Subcutaneous abdominal adipose tissue (tissue), 5 donors: ENCODE results near the gene CAPN9.
"Not testable (repeated sequence)": the region's sequence is repeated elsewhere in the genome, so short reads cannot be mapped to it uniquely, and the experiment has no call there.

Experiments used
- H3K27ac ChIP-seq: one replicate; pipeline ENCODE4 v1.7.0; 2013; ENCODE audit warnings: low read depth, mild to moderate bottlenecking, inconsistent platforms, low read length, moderate library complexity
- H3K27me3 ChIP-seq, 5 donors: one replicate each; pipeline ENCODE4 v1.7.0; 2013; ENCODE audit warnings: low read length in 5 of 5, inconsistent platforms in 1 of 5; ENCODE audit not compliant: control insufficient read depth in 5 of 5, insufficient read depth in 4 of 5
- H3K36me3 ChIP-seq, 5 donors: one replicate each; pipeline ENCODE4 v1.7.0; 2013; ENCODE audit warnings: low read length in 5 of 5; ENCODE audit not compliant: control insufficient read depth in 5 of 5, insufficient read depth in 5 of 5
- H3K4me1 ChIP-seq, 5 donors: one replicate each; pipeline ENCODE4 v1.7.0; 2013; ENCODE audit warnings: low read length in 5 of 5, mild to moderate bottlenecking in 3 of 5, moderate library complexity in 1 of 5; ENCODE audit not compliant: control insufficient read depth in 5 of 5, insufficient read depth in 5 of 5
- H3K4me3 ChIP-seq, 5 donors: one replicate each; pipeline ENCODE4 v1.7.0; 2013; ENCODE audit warnings: low read length in 5 of 5, low read depth in 1 of 5
- H3K9ac ChIP-seq, 5 donors: one replicate each; pipeline ENCODE4 v1.7.0; 2013; ENCODE audit warnings: low read length in 5 of 5, mild to moderate bottlenecking in 4 of 5, moderate library complexity in 3 of 5
- H3K9me3 ChIP-seq, 5 donors: one replicate each; pipeline ENCODE4 v1.7.0; 2013; ENCODE audit warnings: low read length in 5 of 5; ENCODE audit not compliant: control insufficient read depth in 5 of 5
- donor health status: healthy.
- donor health status: healthy.
- donor health status: healthy.
- donor health status: healthy.
- donor health status: healthy.

Gene CAPN9

DNA sequence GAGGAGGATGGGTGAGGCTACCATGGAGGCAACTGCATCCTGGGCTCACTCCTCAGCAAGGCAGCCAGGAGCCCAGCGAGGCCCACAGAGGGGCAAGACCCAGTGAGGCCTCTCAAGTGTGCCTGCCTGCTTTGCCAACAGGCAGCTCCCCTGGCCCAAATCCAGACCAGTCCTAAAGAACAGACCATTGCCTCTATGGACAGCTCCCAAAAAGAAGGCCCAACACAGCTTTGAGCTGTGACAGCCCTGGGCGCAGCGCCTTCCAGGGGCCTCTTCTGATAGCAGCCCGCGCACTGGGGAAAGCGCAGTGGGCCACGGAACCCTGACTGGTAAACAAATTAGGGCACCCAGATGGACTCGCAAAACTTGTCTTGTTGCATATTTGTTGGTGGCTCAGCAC, 95.6 kb downstream of the CAPN9 start:
- no peaks in the 10 kb centered on the region for H3K27me3 ChIP-seq
- H3K9ac ChIP-seq = no peak overlapping the region
- peaks cover 0 to 16% (median 15%) of the 10 kb centered on the region in 5 donors for H3K4me1 ChIP-seq
- H3K4me3 ChIP-seq = no peak overlapping the region
- no peak overlapping the region for H3K27ac ChIP-seq
- no peaks in the 10 kb centered on the region for H3K9me3 ChIP-seq
- peaks cover 8 to 62% (median 49%) of the 10 kb centered on the region in 5 donors for H3K36me3 ChIP-seq

DNA sequence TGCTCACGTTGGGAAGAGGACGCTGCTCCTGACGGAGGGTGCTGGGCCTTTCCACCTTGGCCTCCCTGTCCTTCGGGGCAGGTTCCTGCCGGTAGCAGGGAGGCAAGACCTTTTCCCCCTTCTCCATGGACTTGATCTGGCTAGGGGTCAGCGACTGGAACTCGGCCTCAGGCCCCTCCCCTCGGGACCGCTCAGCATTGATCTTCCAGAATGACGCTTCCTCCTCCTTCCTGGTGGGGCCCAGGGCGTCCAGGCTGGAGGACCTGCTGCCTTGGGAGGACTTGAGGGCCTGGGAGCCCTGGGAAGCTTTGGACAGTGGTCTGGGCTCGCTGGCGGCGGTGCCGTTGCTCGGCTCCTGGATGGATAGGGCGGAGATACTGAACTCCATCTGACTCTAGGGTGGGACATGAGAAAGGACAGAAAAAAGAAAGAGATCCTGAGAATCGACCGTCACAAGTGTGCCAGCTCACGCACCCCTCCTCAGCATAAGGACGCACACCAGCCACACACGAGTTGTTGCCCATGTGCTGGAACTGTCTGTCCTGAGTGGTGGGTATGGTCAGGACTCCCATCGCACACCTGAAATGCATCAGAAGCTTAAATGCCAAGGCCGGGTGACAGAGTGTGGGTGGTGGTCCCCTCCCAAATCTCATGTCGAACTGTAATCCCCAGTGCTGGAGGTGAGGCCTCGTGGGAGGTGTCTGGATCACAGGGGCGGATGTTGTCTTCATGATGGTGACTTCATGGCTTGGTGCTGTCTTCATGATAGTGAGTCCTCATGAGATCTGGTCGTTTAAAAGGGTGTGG, 96.5 kb downstream of the CAPN9 start:
- no peak overlapping the region for H3K27ac ChIP-seq
- peaks cover 8 to 53% (median 40%) of the 10 kb centered on the region in 5 donors for H3K36me3 ChIP-seq
- no peaks in the 10 kb centered on the region for H3K27me3 ChIP-seq
- no peaks in the 10 kb centered on the region for H3K9me3 ChIP-seq
- peaks cover 0 to 23% (median 22%) of the 10 kb centered on the region in 5 donors for H3K4me1 ChIP-seq
- no peak overlapping the region for H3K4me3 ChIP-seq
- H3K9ac ChIP-seq = no peak overlapping the region

DNA sequence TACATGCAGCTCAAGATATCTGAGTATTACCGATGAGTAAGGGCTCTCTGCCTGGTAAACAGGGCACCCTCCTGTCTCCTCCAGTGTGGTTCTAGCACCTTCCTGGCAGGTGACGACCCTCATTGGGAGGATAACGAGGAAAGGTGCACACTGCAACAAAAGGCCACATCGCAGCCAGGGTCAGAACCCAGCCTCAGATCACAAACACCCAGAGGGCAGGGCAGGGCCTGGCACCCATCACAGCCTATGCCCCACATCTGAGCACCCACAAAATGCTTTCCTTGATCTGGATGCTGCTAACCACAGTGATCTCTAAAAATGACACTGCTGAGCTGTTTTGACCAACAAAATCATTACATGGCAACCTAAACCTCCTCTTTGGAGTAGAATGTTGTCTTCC, 97.4 kb downstream of the CAPN9 start:
- Histone ChIP-seq H3K4me1 (peaks cover 4 to 31% (median 28%) of the 10 kb centered on the region in 5 donors), H3K36me3 (peaks cover 8 to 45% (median 34%) of the 10 kb centered on the region in 5 donors), H3K9ac (no peak overlapping the region), H3K4me3 (no peak overlapping the region), H3K9me3 (no peaks in the 10 kb centered on the region), H3K27ac (no peak overlapping the region), H3K27me3 (no peaks in the 10 kb centered on the region)

DNA sequence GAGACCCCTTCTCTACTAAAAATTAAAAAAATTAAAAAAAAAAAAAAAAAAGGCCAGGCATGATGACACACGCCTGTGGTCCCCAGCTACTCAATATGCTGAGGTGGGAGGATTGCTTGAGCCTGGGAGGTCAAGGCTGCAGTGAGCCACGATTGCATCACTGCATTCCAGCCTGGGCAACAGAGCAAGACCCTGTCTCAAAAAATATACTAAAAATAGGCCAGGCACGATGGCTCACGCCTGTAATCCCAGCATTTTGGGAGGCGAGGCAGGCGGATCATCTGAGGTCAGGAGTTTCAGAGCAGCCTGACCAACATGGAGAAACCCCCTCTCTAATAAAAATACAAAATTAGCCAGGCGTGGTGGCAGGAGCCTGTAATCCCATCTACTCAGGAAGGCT, 98.0 kb downstream of the CAPN9 start:
- not testable (repeated sequence) for H3K9me3 ChIP-seq, H3K27me3 ChIP-seq, H3K4me3 ChIP-seq, H3K27ac ChIP-seq, H3K9ac ChIP-seq
- peaks cover 7 to 37% (median 33%) of the 10 kb centered on the region in 5 donors for H3K4me1 ChIP-seq
- H3K36me3 ChIP-seq = peaks cover 8 to 40% (median 32%) of the 10 kb centered on the region in 5 donors

DNA sequence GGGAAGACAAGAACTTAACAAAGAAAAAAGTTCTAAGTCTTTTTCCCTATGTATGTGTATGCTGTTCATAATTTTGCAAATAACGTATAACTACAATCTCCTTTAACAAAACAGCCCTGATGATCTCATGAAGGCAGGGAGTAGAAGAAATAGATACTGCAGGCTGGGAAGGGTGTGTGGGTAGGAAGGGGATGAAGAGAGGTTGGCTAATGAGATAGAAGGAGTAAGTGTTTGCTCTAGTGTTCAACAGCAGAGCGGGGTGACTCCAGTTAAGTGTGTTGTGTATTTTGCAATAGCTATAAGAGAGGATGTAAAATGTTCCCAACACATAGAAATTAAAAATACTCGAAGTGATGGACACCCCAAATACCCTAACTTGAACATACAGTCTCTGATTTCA, 101.0 kb downstream of the CAPN9 start:
- H3K9ac ChIP-seq = peak overlapping the region in 2 of 5 donors; percentile 5 to 65
- H3K4me3 ChIP-seq = no peak overlapping the region
- no peaks in the 10 kb centered on the region for H3K27me3 ChIP-seq
- peak overlapping the region; percentile 89 for H3K27ac ChIP-seq
- H3K4me1 ChIP-seq = peaks cover 11 to 45% (median 38%) of the 10 kb centered on the region in 5 donors
- H3K36me3 ChIP-seq = peaks cover 0 to 24% (median 19%) of the 10 kb centered on the region in 5 donors
- H3K9me3 ChIP-seq = peaks cover 0 to 6% (median 6%) of the 10 kb centered on the region in 5 donors

DNA sequence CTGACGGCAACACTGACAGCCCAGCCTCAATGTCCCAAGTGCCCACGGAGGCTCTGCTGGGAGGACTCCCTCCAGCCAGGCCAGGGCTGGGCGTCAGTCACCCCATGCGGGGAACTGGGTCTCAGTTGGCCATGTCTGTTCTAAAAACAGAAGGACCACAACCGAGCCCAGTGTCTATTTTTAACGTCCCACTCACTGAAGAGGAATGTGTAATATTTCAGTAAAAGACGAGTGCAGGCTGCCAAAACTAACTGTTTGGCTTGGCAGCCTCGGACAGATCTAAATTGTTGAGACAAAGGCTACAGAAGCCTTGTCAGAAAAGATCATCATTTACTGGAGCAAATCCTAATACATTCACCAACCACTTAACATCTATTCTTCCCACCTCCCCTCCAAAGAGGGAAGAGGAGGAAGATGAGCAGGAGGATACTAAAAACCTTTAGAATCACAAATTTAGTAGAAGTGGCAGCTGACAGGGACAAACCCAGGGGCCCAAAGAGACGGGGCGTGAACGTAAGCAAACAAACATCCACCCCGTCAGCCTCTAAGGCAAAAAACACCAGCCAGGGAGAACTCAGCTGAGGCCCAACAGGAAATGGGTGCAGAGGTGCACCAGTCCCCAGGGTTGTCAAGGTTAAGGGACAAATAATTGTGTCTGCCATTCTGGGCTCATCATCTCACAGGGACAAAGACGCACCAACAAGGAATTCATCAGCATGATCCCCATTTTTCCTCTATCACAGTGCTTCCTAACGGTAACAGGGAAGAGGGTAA, 102.5 kb downstream of the CAPN9 start:
- Histone ChIP-seq H3K4me1 (peaks cover 15 to 55% (median 51%) of the 10 kb centered on the region in 5 donors), H3K36me3 (peaks cover 0 to 25% (median 16%) of the 10 kb centered on the region in 5 donors), H3K27ac (peak overlapping the region; percentile 89), H3K9ac (peak overlapping the region in 3 of 5 donors; percentile 23 to 65 (median 49)), H3K27me3 (no peaks in the 10 kb centered on the region), H3K4me3 (peak overlapping the region in 2 of 5 donors; percentile 5 to 30), H3K9me3 (peaks cover 0 to 7% (median 6%) of the 10 kb centered on the region in 5 donors)

DNA sequence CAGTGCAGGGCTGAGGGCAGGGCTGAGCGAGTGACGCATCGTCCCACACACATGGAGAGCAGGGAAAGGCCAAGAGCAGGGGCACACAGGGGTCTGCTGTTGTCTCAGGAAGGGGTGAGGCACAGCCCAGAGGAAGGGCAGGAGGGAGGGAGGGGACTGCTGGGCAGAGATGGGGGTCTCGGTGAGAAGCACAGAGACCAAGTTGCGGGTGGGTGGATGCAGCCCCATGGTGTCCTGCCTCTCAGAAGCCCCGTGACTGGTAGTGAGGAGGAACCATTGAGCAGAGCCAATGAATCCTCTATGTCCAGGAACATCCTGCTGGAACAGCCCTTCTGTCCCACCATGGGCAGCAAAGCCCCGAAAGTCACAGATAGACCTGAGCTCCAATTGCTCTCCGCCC, 103.4 kb downstream of the CAPN9 start:
- H3K4me1 ChIP-seq = peaks cover 15 to 58% (median 54%) of the 10 kb centered on the region in 5 donors
- peak overlapping the region in 1 of 5 donors; percentile 49 for H3K9ac ChIP-seq
- H3K36me3 ChIP-seq = peaks cover 0 to 30% (median 20%) of the 10 kb centered on the region in 5 donors
- H3K4me3 ChIP-seq = no peak overlapping the region
- no peaks in the 10 kb centered on the region for H3K27me3 ChIP-seq
- peaks cover 0 to 7% (median 6%) of the 10 kb centered on the region in 5 donors for H3K9me3 ChIP-seq
- H3K27ac ChIP-seq = peak overlapping the region; percentile 89

DNA sequence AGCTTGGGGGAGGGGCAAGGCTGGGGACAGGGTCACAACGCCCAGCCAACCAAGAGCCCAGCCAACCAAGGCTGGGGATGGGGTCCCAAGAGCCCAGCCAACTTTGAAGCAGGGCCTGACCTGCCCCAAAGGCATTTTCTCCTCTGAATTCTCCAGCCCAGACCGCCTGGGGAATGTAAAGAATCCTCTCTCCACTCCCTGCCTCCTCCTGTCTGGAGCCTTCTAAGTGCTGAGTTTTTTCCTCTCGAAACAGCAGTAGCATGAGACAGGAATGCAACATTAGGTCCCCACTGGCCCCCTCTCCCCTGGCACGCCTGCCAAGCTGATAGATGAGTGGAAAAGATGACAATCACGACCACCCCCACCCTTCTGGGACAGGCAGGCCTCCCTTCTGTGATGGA, 104.1 kb downstream of the CAPN9 start:
- peak overlapping the region in 1 of 5 donors; percentile 4 for H3K4me3 ChIP-seq
- peak overlapping the region; percentile 89 for H3K27ac ChIP-seq
- peak overlapping the region in 1 of 5 donors; percentile 11 for H3K9ac ChIP-seq
- H3K4me1 ChIP-seq = peaks cover 15 to 61% (median 54%) of the 10 kb centered on the region in 5 donors
- H3K9me3 ChIP-seq = peaks cover 0 to 7% (median 6%) of the 10 kb centered on the region in 5 donors
- H3K27me3 ChIP-seq = no peaks in the 10 kb centered on the region
- peaks cover 0 to 30% (median 20%) of the 10 kb centered on the region in 5 donors for H3K36me3 ChIP-seq
